H9 (cell line): Measurements from ENCODE around the gene SHTN1. TPM values are rescaled to one million over a fixed set of nuclear protein-coding genes. Genes with fewer than 3 reads are reported as not detected.

ENCODE experiments used
- DNase-seq: peaks from one replicate; pipeline ENCODE4 v3.0.0-alpha.2; 2017
- H2AFZ ChIP-seq: one replicate; pipeline ENCODE4 v1.6.1; 2013; ENCODE audit warnings: mild to moderate bottlenecking, low read length, control low read depth, moderate library complexity
- H2AK5ac ChIP-seq: 2 replicates; pipeline ENCODE4 v1.6.1; 2013; ENCODE audit warnings: low read length, control low read depth, mixed read lengths; ENCODE audit not compliant: insufficient read length
- H2BK120ac ChIP-seq: one replicate; pipeline ENCODE4 v1.6.1; 2013; ENCODE audit warnings: low read depth, mild to moderate bottlenecking, low read length, control low read depth, inconsistent platforms; ENCODE audit not compliant: poor library complexity, severe bottlenecking
- H2BK12ac ChIP-seq: 2 replicates; pipeline ENCODE4 v1.6.1; 2013; ENCODE audit warnings: low read length, control low read depth, mixed read lengths, low read depth; ENCODE audit not compliant: insufficient read length
- H2BK15ac ChIP-seq: 2 replicates; pipeline ENCODE4 v1.6.1; 2013; ENCODE audit warnings: low read depth, low read length, control low read depth
- H2BK20ac ChIP-seq: one replicate; pipeline ENCODE4 v1.6.1; 2013; ENCODE audit warnings: low read depth, mild to moderate bottlenecking, low read length, control low read depth, inconsistent platforms; ENCODE audit not compliant: poor library complexity, severe bottlenecking
- H2BK5ac ChIP-seq: 2 replicates; pipeline ENCODE4 v1.6.1; 2013; ENCODE audit warnings: low read length, control low read depth, mixed read lengths; ENCODE audit not compliant: insufficient read length
- H3K14ac ChIP-seq: 2 replicates; pipeline ENCODE4 v1.6.1; 2013; ENCODE audit warnings: low read length, control low read depth; ENCODE audit not compliant: insufficient read depth
- H3K18ac ChIP-seq: 2 replicates; pipeline ENCODE4 v1.6.1; 2013; ENCODE audit warnings: low read depth, mild to moderate bottlenecking, mixed read lengths, low read length, control low read depth; ENCODE audit not compliant: insufficient read length
- H3K23ac ChIP-seq: 2 replicates; pipeline ENCODE4 v1.6.1; 2013; ENCODE audit warnings: low read length, control low read depth, mixed read lengths, low read depth; ENCODE audit not compliant: insufficient read length
- H3K23me2 ChIP-seq: 2 replicates; pipeline ENCODE4 v1.6.1; 2013; ENCODE audit warnings: low read depth, mild to moderate bottlenecking, mixed read lengths, low read length, control low read depth; ENCODE audit not compliant: insufficient read length, poor library complexity, severe bottlenecking
- H3K27ac ChIP-seq: 2 replicates; pipeline ENCODE4 v1.5.1; 2013; ENCODE audit warnings: low read length, control low read depth, mixed read lengths, low read depth; ENCODE audit not compliant: insufficient read length
- H3K27me3 ChIP-seq: 2 replicates; pipeline ENCODE4 v1.6.1; 2013; ENCODE audit warnings: low read length, control low read depth, inconsistent platforms; ENCODE audit not compliant: insufficient read depth
- H3K4ac ChIP-seq: 2 replicates; pipeline ENCODE4 v1.6.1; 2013; ENCODE audit warnings: low read depth, mild to moderate bottlenecking, control low read depth, inconsistent platforms, low read length, moderate library complexity
- H3K4me1 ChIP-seq: 2 replicates; pipeline ENCODE4 v1.6.1; 2013; ENCODE audit warnings: low read length, control low read depth, inconsistent platforms; ENCODE audit not compliant: insufficient read depth
- H3K4me2 ChIP-seq: 2 replicates; pipeline ENCODE4 v1.6.1; 2013; ENCODE audit warnings: low read length, control low read depth, mixed read lengths; ENCODE audit not compliant: insufficient read length, insufficient read depth
- H3K56ac ChIP-seq: 2 replicates; pipeline ENCODE4 v1.6.1; 2013; ENCODE audit warnings: low read depth, mild to moderate bottlenecking, mixed read lengths, low read length, control low read depth; ENCODE audit not compliant: insufficient read length
- H3K79me1 ChIP-seq: 2 replicates; pipeline ENCODE4 v1.6.1; 2013; ENCODE audit warnings: low read depth, mild to moderate bottlenecking, moderate library complexity, low read length, control low read depth, inconsistent platforms; ENCODE audit not compliant: insufficient read depth, poor library complexity, severe bottlenecking
- H3K79me2 ChIP-seq: 2 replicates; pipeline ENCODE4 v1.6.1; 2013; ENCODE audit warnings: low read length, control low read depth, inconsistent platforms; ENCODE audit not compliant: insufficient read depth
- H3K9ac ChIP-seq: 2 replicates; pipeline ENCODE4 v1.6.1; 2013; ENCODE audit warnings: low read length, control low read depth, mixed read lengths; ENCODE audit not compliant: insufficient read length; ENCODE audit errors: extremely low read depth
- H3K9me3 ChIP-seq: one replicate; pipeline ENCODE4 v1.6.1; 2013; ENCODE audit warnings: low read depth, low read length, inconsistent platforms; ENCODE audit not compliant: control insufficient read depth
- H3T11ph ChIP-seq: one replicate; pipeline ENCODE4 v1.6.1; 2013; ENCODE audit warnings: mild to moderate bottlenecking, low read length, control low read depth, inconsistent platforms
- H4K20me1 ChIP-seq: one replicate; pipeline ENCODE4 v1.6.1; 2013; ENCODE audit not compliant: control insufficient read depth, insufficient read length, insufficient read depth
- H4K5ac ChIP-seq: 2 replicates; pipeline ENCODE4 v1.6.1; 2013; ENCODE audit warnings: low read depth, mild to moderate bottlenecking, mixed read lengths, low read length, control low read depth; ENCODE audit not compliant: insufficient read length
- H4K8ac ChIP-seq: replicated peaks from 2 replicates; pipeline ENCODE4 v1.6.1; 2013; ENCODE audit warnings: low read length, control low read depth, mixed read lengths, low read depth; ENCODE audit not compliant: insufficient read length
- H4K91ac ChIP-seq: 2 replicates; pipeline ENCODE4 v1.6.1; 2013; ENCODE audit warnings: low read depth, mild to moderate bottlenecking, moderate library complexity, mixed read lengths, low read length, control low read depth; ENCODE audit not compliant: insufficient read length
- H3K27ac Mint-ChIP-seq, 3 experiments: 2 replicates in 2 of 3; 3 replicates in 1 of 3; pipeline ENCODE4 v1.8.0; 2020 to 2021; ENCODE audit warnings: mixed read lengths in 3 of 3, mild to moderate bottlenecking in 1 of 3, moderate library complexity in 1 of 3
- H3K27me3 Mint-ChIP-seq: 2 replicates; pipeline ENCODE4 v1.8.0; 2021; ENCODE audit warnings: low read depth, mild to moderate bottlenecking, moderate library complexity, mixed read lengths
- H3K36me3 Mint-ChIP-seq, 3 experiments: 2 replicates in 2 of 3; 3 replicates in 1 of 3; pipeline ENCODE4 v1.8.0; 2020 to 2021; ENCODE audit warnings: low read depth in 3 of 3, mixed read lengths in 3 of 3; ENCODE audit not compliant: insufficient read depth in 1 of 3
- H3K4me1 Mint-ChIP-seq, 2 experiments: 2 replicates each; pipeline ENCODE4 v1.8.0; 2020; ENCODE audit warnings: mixed read lengths in 2 of 2
- H3K4me3 Mint-ChIP-seq, 2 experiments: 2 replicates in 1 of 2; 3 replicates in 1 of 2; pipeline ENCODE4 v1.8.0; 2020 to 2021; ENCODE audit warnings: mild to moderate bottlenecking in 2 of 2, mixed read lengths in 2 of 2, moderate library complexity in 1 of 2
- H3K9me3 Mint-ChIP-seq, 2 experiments: 2 replicates in 1 of 2; 3 replicates in 1 of 2; pipeline ENCODE4 v1.8.0; 2020; ENCODE audit warnings: mild to moderate bottlenecking in 2 of 2, mixed read lengths in 2 of 2, moderate library complexity in 1 of 2
- CTCF ChIP-seq: fragments of 200-600 bp; sonication (generic); conservative IDR thresholded peaks from 3 replicates; pipeline ENCODE4 v1.8.0; 2021; ENCODE audit warnings: antibody characterized with exemption, mild to moderate bottlenecking
- WGBS: extraction: QIAGEN DNeasy Blood & Tissue Kit; methylation state at CpG from one replicate; pipeline ENCODE4 v1.1.7; 2013; ENCODE audit warnings: missing lambda C conversion rate, low lambda C conversion rate, mixed read lengths; ENCODE audit not compliant: insufficient read length; ENCODE audit errors: extremely low coverage; 5-methylcytosine and 5-hydroxymethylcytosine counted together
- total RNA-seq: library from RNA; stranded (reverse); gene quantifications from 2 replicates; pipeline ENCODE4 v1.2.1, GENCODE V29; 2021

Gene SHTN1
- total RNA-seq, 1 experiment from 2014 or later = 22.1 TPM

- no peak overlapping the region for H4K91ac ChIP-seq
- H3K23me2 ChIP-seq = no peaks in the 10 kb centered on the region
- H3K4ac ChIP-seq = no peak overlapping the region
- H2BK5ac ChIP-seq = no peak overlapping the region
- H3K79me1 ChIP-seq = no peaks in the 10 kb centered on the region
- H3K4me3 Mint-ChIP-seq = no peak overlapping the region
- H3K56ac ChIP-seq = no peak overlapping the region
- H3K36me3 Mint-ChIP-seq = peaks cover 0 to 26% (median 12%) of the 10 kb centered on the region in 3 experiments; a peak in 4 of 7 replicates
- no peak overlapping the region for H2BK15ac ChIP-seq
- no peak overlapping the region for H3K23ac ChIP-seq
- no peak overlapping the region for H3K14ac ChIP-seq
- H4K8ac ChIP-seq = no peak overlapping the region
- no peak overlapping the region for H2AFZ ChIP-seq
- H3K9me3 Mint-ChIP-seq = no peaks in the 10 kb centered on the region
- no peak overlapping the region for H4K5ac ChIP-seq
- H3K4me2 ChIP-seq = no peak overlapping the region
- no peaks in the 10 kb centered on the region for H3K79me2 ChIP-seq
- no peaks in the 10 kb centered on the region for H3K4me1 ChIP-seq
- H3K4me1 Mint-ChIP-seq = peaks cover 4 to 5% of the 10 kb centered on the region in 2 experiments; a peak in 3 of 4 replicates
- H2AK5ac ChIP-seq = no peak overlapping the region
- H4K20me1 ChIP-seq = no peaks in the 10 kb centered on the region
- no peak overlapping the region for H3K9ac ChIP-seq
- H3K18ac ChIP-seq = no peak overlapping the region
- H3K27ac Mint-ChIP-seq = peak overlapping the region in 1 of 3 experiments; percentile 53; a peak in 1 of 7 replicates
- H3K27me3 ChIP-seq = no peaks in the 10 kb centered on the region
- no peak overlapping the region for H2BK12ac ChIP-seq
- no peaks in the 10 kb centered on the region for H3K27me3 Mint-ChIP-seq
- WGBS = no CpG with 5 or more reads among the region's 1 CpG
- H3K9me3 ChIP-seq = no peaks in the 10 kb centered on the region
- no peak overlapping the region for H3K27ac ChIP-seq
- no peak overlapping the region for H2BK120ac ChIP-seq
- no peak for DNase-seq
- H2BK20ac ChIP-seq = no peak overlapping the region
- TF ChIP-seq CTCF = no peak
- H3T11ph ChIP-seq = no peak overlapping the region
These were observed 92.8 kb downstream of the SHTN1 start for GRCh38 chr10:116912162-116912561.
